Heart left ventricle (tissue), 16 donors: ENCODE measurements around the gene SREBF2. TPM values are rescaled to one million over a fixed set of nuclear protein-coding genes. Genes with fewer than 3 reads are reported as not detected.
"Not testable (repeated sequence)": the region's sequence is repeated elsewhere in the genome, so short reads cannot be mapped to it uniquely, and the experiment has no call there.

Experiments
- ATAC-seq, 4 donors: fragments of 200-7000 bp; cut with Tn5 transposase; one replicate each; pipeline ENCODE4 v1.9.1; 2020 to 2022; ENCODE audit warnings: moderate library complexity in 4 of 4, mild to moderate bottlenecking in 3 of 4, moderate number of reproducible peaks in 1 of 4
- DNase-seq, 5 donors: peaks; one replicate each; pipeline ENCODE4 v3.0.0-alpha.2; 2020
- H3K27ac ChIP-seq, 12 donors: fragments of 200-600 bp; sonication (generic) in 4 of 12; one replicate each; pipeline versions ENCODE4 v1.5.0 to v1.8.0; 2016 to 2022; ENCODE audit warnings: mild to moderate bottlenecking in 2 of 12
- H3K27me3 ChIP-seq, 9 donors: fragments of 200-600 bp; sonication (generic) in 2 of 9; one replicate each; pipeline versions ENCODE4 v1.5.1 to v1.8.0; 2016 to 2022; ENCODE audit warnings: mild to moderate bottlenecking in 3 of 9
- H3K36me3 ChIP-seq, 9 donors: fragments of 200-600 bp; sonication (generic) in 2 of 9; one replicate each; pipeline versions ENCODE4 v1.5.0 to v1.8.0; 2018 to 2022; ENCODE audit warnings: mild to moderate bottlenecking in 2 of 9
- H3K4me1 ChIP-seq, 12 donors: fragments of 200-600 bp; sonication (generic) in 4 of 12; one replicate each; pipeline versions ENCODE4 v1.5.0 to v1.8.0; 2016 to 2022; ENCODE audit warnings: mild to moderate bottlenecking in 3 of 12
- H3K4me3 ChIP-seq, 12 donors: fragments of 200-600 bp; sonication (generic) in 4 of 12; one replicate each; pipeline versions ENCODE4 v1.5.0 to v1.8.0; 2017 to 2022; ENCODE audit warnings: mild to moderate bottlenecking in 9 of 12, moderate library complexity in 4 of 12
- H3K9me3 ChIP-seq, 12 donors: fragments of 200-600 bp; sonication (generic) in 4 of 12; one replicate each; pipeline versions ENCODE4 v1.5.0 to v1.8.0; 2016 to 2022; ENCODE audit warnings: mild to moderate bottlenecking in 1 of 12
- CTCF ChIP-seq, 12 donors: fragments of 200-600 bp; sonication (generic) in 4 of 12; IDR thresholded peaks; one replicate each; pipeline versions ENCODE4 v1.5.0 to v1.8.0; 2018 to 2022; ENCODE audit warnings: antibody characterized with exemption in 12 of 12, mild to moderate bottlenecking in 5 of 12
- POLR2A ChIP-seq, 2 donors: fragments of 450-650 bp; IDR thresholded peaks; one replicate each; pipeline ENCODE4 v1.6.1; 2017; ENCODE audit warnings: antibody characterized with exemption in 2 of 2, mild to moderate bottlenecking in 2 of 2, moderate library complexity in 2 of 2
- WGBS, 4 donors: extraction: QIAGEN DNeasy Blood & Tissue Kit in 2 of 4; methylation state at CpG; one replicate each; pipeline versions ENCODE4 v1.1.5 to v1.1.7; 2013 to 2018; 5-methylcytosine and 5-hydroxymethylcytosine counted together
- intact Hi-C, 10 donors: fragments of 100-400 bp; cut with DNase I; formaldehyde crosslinking; loops; one replicate each; pipeline versions ENCODE4 v1.11.1 to v1.14.2; 2022
- polyA plus RNA-seq, 2 donors: library from polyadenylated mRNA; stranded (reverse); fragments of 200-250 nt; gene quantifications; one replicate each; pipeline ENCODE4 v1.2.3, GENCODE V29; 2013
- total RNA-seq, 9 donors: library from RNA; depleted of rRNA in 2 of 9; stranded (reverse); fragments of >200 nt in 2 of 9; fragmentation: NEBNext Ultra II Directional in 3 of 9; extraction: Animal tissue kit (Norgen Biotek cat#: 25700) in 3 of 9; gene quantifications; one replicate each; pipeline versions ENCODE4 v1.1.0 to v1.2.4, GENCODE V29; 2016 to 2023
- donor health status: ischemic (EF 13 %, LVEDD 7.1; RV severe dilation, severe dysfunction).
- donor health status: healthy with polysubstance abuse.
- donor health status: DM: no; HTN: yes; CAD: no.
- donor health status: DM: no; HTN: no; CAD: no.
- donor health status: ischemic (EF 25% LVEDD 6.9; RV normal size, moderate dysfunction).
- donor health status: ischemic (EF 25% LVEDD 5.7; RV mildly dilated, moderate dysfunction).
- donor health status: healthy.
- donor health status: DM: yes; HTN: yes; CAD: no.
- donor health status: ischemic (EF 35%, LVEDD 5.7; RV mildly dilated, moderate dysfunction).
- donor health status: nonischemic (EF 11% LVEDD 7.7; RV severe dilation, severe dysfunction).
- donor health status: DM: yes; HTN: yes; CAD: no.
- donor health status: PGD.
- donor health status: ischemic (EF 29% LVEDD 5.4; RV normal size, mild dysfunction).
- donor health status: nonischemic (EF 23%, LVEDD 6.1; RV moderate dilation, normal function).

Gene SREBF2
- total and polyA plus RNA-seq, 11 donors: 39.4 to 115 (median 73.0) TPM

- no peaks in the 10 kb centered on the region for H3K9me3 ChIP-seq
- H3K4me3 ChIP-seq: peak overlapping the region in 11 of 12 donors; percentile 57 to 79 (median 69)
- TF ChIP-seq POLR2A (IDR thresholded peaks at IDR 0.05): no peak
- no peak for TF ChIP-seq CTCF (IDR thresholded peaks at IDR 0.05)
- 71 to 78% (median 72%) methylated on average over 21 of the region's 21 CpGs for WGBS, 4 donors
- H3K36me3 ChIP-seq: no peaks in the 10 kb centered on the region
- H3K27ac ChIP-seq: peak overlapping the region in 3 of 12 donors; percentile 3 to 50 (median 34)
- H3K4me1 ChIP-seq: peaks cover 0 to 31% (median 9%) of the 10 kb centered on the region in 12 donors
- ATAC-seq (no peak), DNase-seq (no peak)
- H3K27me3 ChIP-seq: peaks cover 0 to 7% (median 0%) of the 10 kb centered on the region in 9 donors
- intact Hi-C loops: no loop called here
Measured at GRCh38 chr22:41947424-41948080, 114.6 kb downstream of the SREBF2 start.

- TF ChIP-seq CTCF (IDR thresholded peaks at IDR 0.05) (no peak), POLR2A (IDR thresholded peaks at IDR 0.05) (no peak)
- Histone ChIP-seq H3K4me1 (peaks cover 0 to 29% (median 9%) of the 10 kb centered on the region in 12 donors), H3K27me3 (peaks cover 0 to 7% (median 0%) of the 10 kb centered on the region in 9 donors), H3K36me3 (no peaks in the 10 kb centered on the region), H3K4me3 (no peak overlapping the region), H3K27ac (no peak overlapping the region), H3K9me3 (no peaks in the 10 kb centered on the region)
- DNase-seq (no peak), ATAC-seq (no peak)
- intact Hi-C loops: no loop called here
- 92 to 98% (median 95%) methylated on average over 2 of the region's 2 CpGs for WGBS, 4 donors
Measured at GRCh38 chr22:41948142-41948541, 115.2 kb downstream of the SREBF2 start.

- H3K4me3 ChIP-seq, H3K27ac ChIP-seq, intact Hi-C loops, H3K27me3 ChIP-seq, H3K36me3 ChIP-seq, H3K9me3 ChIP-seq, ATAC-seq, DNase-seq: not testable (repeated sequence)
- H3K4me1 ChIP-seq: peaks cover 0 to 21% (median 9%) of the 10 kb centered on the region in 12 donors
- WGBS, 4 donors: 85 to 99% (median 90%) methylated on average over 8 of the region's 8 CpGs
Measured at GRCh38 chr22:41948928-41949296, 116.0 kb downstream of the SREBF2 start.

- DNase-seq (no peak), ATAC-seq (no peak)
- intact Hi-C loops: no loop called here
- Histone ChIP-seq H3K4me1 (peaks cover 0 to 19% (median 9%) of the 10 kb centered on the region in 12 donors), H3K27me3 (peaks cover 0 to 7% (median 0%) of the 10 kb centered on the region in 9 donors), H3K4me3 (no peak overlapping the region), H3K27ac (no peak overlapping the region), H3K36me3 (no peaks in the 10 kb centered on the region), H3K9me3 (no peaks in the 10 kb centered on the region)
- WGBS, 4 donors: 84 to 89% (median 85%) methylated on average over 7 of the region's 7 CpGs
- TF ChIP-seq POLR2A (IDR thresholded peaks at IDR 0.05) (no peak), CTCF (IDR thresholded peaks at IDR 0.05) (no peak)
Measured at GRCh38 chr22:41949297-41949965, 116.5 kb downstream of the SREBF2 start.
